GM19239 (cell line): Measurements from ENCODE around the gene KRTAP12-3.

ENCODE experiments used
- DNase-seq: peaks from one replicate; pipeline ENCODE4 v3.0.0; 2011; ENCODE audit warnings: low spot score; ENCODE audit not compliant: insufficient read length
- FAIRE-seq: peaks from 2 replicates; lab custom pipeline; 2011; peaks lifted over from hg19 to GRCh38; lab: Jason Lieb, UNC

KRTAP12-3 gene

GRCh38 chr21:44700101-44701022 lies 42.6 kb downstream of the KRTAP12-3 start:
- no peak for FAIRE-seq
- DNase-seq: no peak

- DNase-seq (no peak), FAIRE-seq (no peak)
Observed at GRCh38 chr21:44701023-44701400, 43.3 kb downstream of the KRTAP12-3 start.

GRCh38 chr21:44701541-44701940 lies 43.8 kb downstream of the KRTAP12-3 start:
- FAIRE-seq (no peak), DNase-seq (no peak)

GRCh38 chr21:44702111-44702972 lies 44.6 kb downstream of the KRTAP12-3 start:
- FAIRE-seq: no peak
- DNase-seq: no peak

- DNase-seq (no peak), FAIRE-seq (no peak)
Observed at GRCh38 chr21:44702973-44703730, 45.4 kb downstream of the KRTAP12-3 start.

- DNase-seq (no peak), FAIRE-seq (no peak)
Observed at GRCh38 chr21:44703731-44704635, 46.3 kb downstream of the KRTAP12-3 start.

GRCh38 chr21:44704636-44705001 lies 46.9 kb downstream of the KRTAP12-3 start:
- DNase-seq: no peak
- FAIRE-seq: no peak

GRCh38 chr21:44706026-44706705 lies 48.4 kb downstream of the KRTAP12-3 start:
- DNase-seq (no peak), FAIRE-seq (no peak)

GRCh38 chr21:44706706-44707581 lies 49.2 kb downstream of the KRTAP12-3 start:
- DNase-seq: no peak
- FAIRE-seq: no peak
